K562 (cell line): ENCODE results near the gene OCEL1. TPM values are rescaled to one million over a fixed set of nuclear protein-coding genes. Genes with fewer than 3 reads are reported as not detected.

ENCODE experiments used
- ETS1 ChIP-seq: conservative IDR thresholded peaks from 2 replicates; pipeline ENCODE4 v1.6.1; 2011; ENCODE audit warnings: low read depth, mild to moderate bottlenecking, low read length; ENCODE audit not compliant: control insufficient read depth
- GMEB1 ChIP-seq: fragments of 250-450 bp; sonication (Bioruptor Pico); IDR thresholded peaks from 2 replicates; pipeline ENCODE4 v1.4.0; 2020; ENCODE audit warnings: mild to moderate bottlenecking
- HMG20B ChIP-seq: fragments of 250-450 bp; sonication (Bioruptor Pico); IDR thresholded peaks from 2 replicates; pipeline ENCODE4 v1.5.0; 2021; ENCODE audit warnings: mild to moderate bottlenecking
- JUN ChIP-seq, 2 experiments: sonication (generic) in 1 of 2; formaldehyde crosslinking in 1 of 2; IDR thresholded peaks; 2 replicates each; pipeline versions ENCODE4 v1.6.1 to v1.8.0; 2012 to 2022; ENCODE audit warnings: borderline replicate concordance in 2 of 2, mild to moderate bottlenecking in 2 of 2, improper control_type of control experiment in 1 of 2, low read depth in 1 of 2, low read length in 1 of 2, missing genetic modification reagents in 1 of 2
- MYC ChIP-seq, 2 experiments: fragments of 250-450 bp in 1 of 2; sonication (Bioruptor Pico) in 1 of 2; IDR thresholded peaks; 2 replicates each; pipeline versions ENCODE4 v1.5.1 to v1.6.1; 2012 to 2021; ENCODE audit warnings: low read depth in 2 of 2, borderline replicate concordance in 1 of 2, improper control_type of control experiment in 1 of 2, low read length in 1 of 2, mild to moderate bottlenecking in 1 of 2, moderate library complexity in 1 of 2
- NBN ChIP-seq: fragments of 450-650 bp; IDR thresholded peaks from 2 replicates; pipeline ENCODE4 v1.6.1; 2016; ENCODE audit warnings: low read depth, mild to moderate bottlenecking
- PKNOX1 ChIP-seq: fragments of 450-650 bp; IDR thresholded peaks from 2 replicates; pipeline ENCODE4 v1.6.1; 2016
- POLR2G ChIP-seq: fragments of 200-400 bp; formaldehyde crosslinking; IDR thresholded peaks from 2 replicates; pipeline ENCODE4 v1.6.1; 2017; ENCODE audit warnings: low read depth, mild to moderate bottlenecking, antibody characterized with exemption, low read length, moderate library complexity
- SMAD4 ChIP-seq: fragments of 250-450 bp; sonication (Bioruptor Pico); conservative IDR thresholded peaks from 2 replicates; pipeline ENCODE4 v1.8.0; 2021; ENCODE audit warnings: inconsistent platforms, mild to moderate bottlenecking, moderate library complexity
- USF1 ChIP-seq: sonication (generic); formaldehyde crosslinking; IDR thresholded peaks from 2 replicates; pipeline ENCODE4 v1.9.0; 2022; ENCODE audit warnings: mild to moderate bottlenecking, missing genetic modification reagents
- XRCC4 ChIP-seq: IDR thresholded peaks from one replicate; pipeline ENCODE4 v1.6.1; 2011; ENCODE audit not compliant: insufficient read depth, insufficient read length; ENCODE audit errors: extremely low read depth
- ZNF140 ChIP-seq: fragments of 250-450 bp; sonication (Bioruptor Pico); IDR thresholded peaks from 2 replicates; pipeline ENCODE4 v1.8.0; 2021; ENCODE audit warnings: moderate library complexity, mild to moderate bottlenecking, inconsistent platforms
- ZNF175 ChIP-seq: fragments of 200-800 bp; sonication (Bioruptor generic); IDR thresholded peaks from 2 replicates; pipeline ENCODE4 v1.6.1; 2016; ENCODE audit warnings: low read depth, mild to moderate bottlenecking, missing genetic modification characterization, missing compliant biosample characterization
- ZNF274 ChIP-seq: IDR thresholded peaks from 2 replicates; pipeline ENCODE4 v1.6.1; 2011; ENCODE audit warnings: low read depth, mild to moderate bottlenecking, low read length, moderate library complexity, borderline replicate concordance
- polyA plus RNA-seq, 8 experiments: library from polyadenylated mRNA; depleted of rRNA in 4 of 8; stranded (reverse) in 5 of 8; unstranded in 3 of 8; fragments of >200 nt; fragmentation: Nextera tagmentation in 2 of 8; fragmentation: Illumina TruSeq in 1 of 8; extraction: Ambion mirVana in 2 of 8; extraction: Trizol in 1 of 8; gene quantifications; 2 replicates each; pipeline versions ENCODE4 v1.2.1 to v1.2.3, GENCODE V29; 2011 to 2014; ENCODE audit warnings: inconsistent platforms in 1 of 8, missing spikeins in 1 of 8
- total RNA-seq, 7 experiments: library from RNA; depleted of rRNA in 6 of 7; stranded (reverse); fragments of >200 nt in 6 of 7; fragmentation: Illumina TruSeq in 2 of 7; extraction: Trizol in 2 of 7; gene quantifications; 2 replicates each; pipeline versions ENCODE4 v1.2.1 to v1.2.3, GENCODE V29; 2011 to 2021; ENCODE audit warnings: low replicate concordance in 1 of 7

OCEL1 gene
- total and polyA plus RNA-seq, 9 of the 15 experiments (the other 6 are each of a cell fraction or from before 2014, with no cell fraction given) = 8.0 to 38.0 (median 12.4) TPM

- TF ChIP-seq ETS1 (0 out of 2 replicates have a peak, but pooled peaks have one; percentile 53), NBN (no peak), USF1 (CRISPR knock-in tag) (peak; percentile 32; the same call in 1 of the 2 replicates), HMG20B (no peak), JUN (IDR thresholded peaks at IDR 0.05; ENCODE audit: borderline replicate concordance, low read depth, low read length) (peak; percentile 8; the same call in 1 of the 2 replicates), JUN (CRISPR knock-in tag; IDR thresholded peaks at IDR 0.05; ENCODE audit: borderline replicate concordance) (0 out of 2 replicates have a peak, but pooled peaks have one; percentile 74), POLR2G (peak; percentile 82), ZNF140 (CRISPR knock-in tag) (no peak), ZNF274 (no peak), MYC (IDR thresholded peaks at IDR 0.05; ENCODE audit: low read depth, low read length) (peak; percentile 96), MYC (CRISPR knock-in tag; IDR thresholded peaks at IDR 0.05; ENCODE audit: borderline replicate concordance, low read depth) (peak; percentile 80; the same call in 1 of the 2 replicates), SMAD4 (peak; percentile 90), GMEB1 (CRISPR knock-in tag) (peak; percentile 74), ZNF175 (CRISPR knock-in tag) (peak; percentile 24; the same call in 1 of the 2 replicates), XRCC4 (no peak), PKNOX1 (no peak)
Measured at GRCh38 chr19:17235300-17235970, 9.4 kb downstream of the OCEL1 start (continued).
